Measurements from ENCODE around the gene TMEM86B.

DNA sequence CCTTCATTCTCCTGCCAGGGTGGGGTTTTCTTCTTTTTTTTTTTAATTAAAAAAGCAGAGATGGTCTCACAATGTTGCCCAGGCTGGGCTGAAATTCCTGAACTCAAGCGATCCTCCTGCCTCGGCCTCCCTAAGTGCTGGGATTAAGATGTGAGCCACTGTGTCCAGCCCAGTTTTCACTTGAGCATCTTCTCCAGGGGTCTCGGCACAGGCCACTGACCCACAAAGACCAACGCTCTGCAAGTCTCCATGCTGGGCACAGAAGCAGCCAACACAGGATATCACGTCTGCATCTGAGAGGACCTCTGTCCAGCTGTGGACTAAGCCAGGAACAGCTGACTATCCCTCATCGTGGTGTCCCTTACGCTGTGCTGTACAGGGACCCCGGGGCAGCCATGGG lies 9.5 kb upstream of the TMEM86B start:
- TF ChIP-seq CTCF (IDR thresholded peaks at IDR 0.05) (no peak), POLR2A (IDR thresholded peaks at IDR 0.05) (no peak)

Measured in adrenal gland (tissue), 5 donors.